Heart left ventricle (tissue), 16 donors: ENCODE measurements around the gene TEX26. TPM values are rescaled to one million over a fixed set of nuclear protein-coding genes. Genes with fewer than 3 reads are reported as not detected.

Experiments used
- ATAC-seq, 4 donors: fragments of 200-7000 bp; cut with Tn5 transposase; one replicate each; pipeline ENCODE4 v1.9.1; 2020 to 2022; ENCODE audit warnings: moderate library complexity in 4 of 4, mild to moderate bottlenecking in 3 of 4, moderate number of reproducible peaks in 1 of 4
- DNase-seq, 5 donors: peaks; one replicate each; pipeline ENCODE4 v3.0.0-alpha.2; 2020
- H3K27ac ChIP-seq, 12 donors: fragments of 200-600 bp; sonication (generic) in 4 of 12; one replicate each; pipeline versions ENCODE4 v1.5.0 to v1.8.0; 2016 to 2022; ENCODE audit warnings: mild to moderate bottlenecking in 2 of 12
- H3K27me3 ChIP-seq, 9 donors: fragments of 200-600 bp; sonication (generic) in 2 of 9; one replicate each; pipeline versions ENCODE4 v1.5.1 to v1.8.0; 2016 to 2022; ENCODE audit warnings: mild to moderate bottlenecking in 3 of 9
- H3K36me3 ChIP-seq, 9 donors: fragments of 200-600 bp; sonication (generic) in 2 of 9; one replicate each; pipeline versions ENCODE4 v1.5.0 to v1.8.0; 2018 to 2022; ENCODE audit warnings: mild to moderate bottlenecking in 2 of 9
- H3K4me1 ChIP-seq, 12 donors: fragments of 200-600 bp; sonication (generic) in 4 of 12; one replicate each; pipeline versions ENCODE4 v1.5.0 to v1.8.0; 2016 to 2022; ENCODE audit warnings: mild to moderate bottlenecking in 3 of 12
- H3K4me3 ChIP-seq, 12 donors: fragments of 200-600 bp; sonication (generic) in 4 of 12; one replicate each; pipeline versions ENCODE4 v1.5.0 to v1.8.0; 2017 to 2022; ENCODE audit warnings: mild to moderate bottlenecking in 9 of 12, moderate library complexity in 4 of 12
- H3K9me3 ChIP-seq, 12 donors: fragments of 200-600 bp; sonication (generic) in 4 of 12; one replicate each; pipeline versions ENCODE4 v1.5.0 to v1.8.0; 2016 to 2022; ENCODE audit warnings: mild to moderate bottlenecking in 1 of 12
- CTCF ChIP-seq, 12 donors: fragments of 200-600 bp; sonication (generic) in 4 of 12; IDR thresholded peaks; one replicate each; pipeline versions ENCODE4 v1.5.0 to v1.8.0; 2018 to 2022; ENCODE audit warnings: antibody characterized with exemption in 12 of 12, mild to moderate bottlenecking in 5 of 12
- POLR2A ChIP-seq, 2 donors: fragments of 450-650 bp; IDR thresholded peaks; one replicate each; pipeline ENCODE4 v1.6.1; 2017; ENCODE audit warnings: antibody characterized with exemption in 2 of 2, mild to moderate bottlenecking in 2 of 2, moderate library complexity in 2 of 2
- WGBS, 4 donors: extraction: QIAGEN DNeasy Blood & Tissue Kit in 2 of 4; methylation state at CpG; one replicate each; pipeline versions ENCODE4 v1.1.5 to v1.1.7; 2013 to 2018; 5-methylcytosine and 5-hydroxymethylcytosine counted together
- intact Hi-C, 10 donors: fragments of 100-400 bp; cut with DNase I; formaldehyde crosslinking; loops; one replicate each; pipeline versions ENCODE4 v1.11.1 to v1.14.2; 2022
- polyA plus RNA-seq, 2 donors: library from polyadenylated mRNA; stranded (reverse); fragments of 200-250 nt; gene quantifications; one replicate each; pipeline ENCODE4 v1.2.3, GENCODE V29; 2013
- total RNA-seq, 9 donors: library from RNA; depleted of rRNA in 2 of 9; stranded (reverse); fragments of >200 nt in 2 of 9; fragmentation: NEBNext Ultra II Directional in 3 of 9; extraction: Animal tissue kit (Norgen Biotek cat#: 25700) in 3 of 9; gene quantifications; one replicate each; pipeline versions ENCODE4 v1.1.0 to v1.2.4, GENCODE V29; 2016 to 2023
- donor health status: ischemic (EF 13 %, LVEDD 7.1; RV severe dilation, severe dysfunction).
- donor health status: healthy with polysubstance abuse.
- donor health status: DM: no; HTN: yes; CAD: no.
- donor health status: DM: no; HTN: no; CAD: no.
- donor health status: ischemic (EF 25% LVEDD 6.9; RV normal size, moderate dysfunction).
- donor health status: ischemic (EF 25% LVEDD 5.7; RV mildly dilated, moderate dysfunction).
- donor health status: healthy.
- donor health status: DM: yes; HTN: yes; CAD: no.
- donor health status: ischemic (EF 35%, LVEDD 5.7; RV mildly dilated, moderate dysfunction).
- donor health status: nonischemic (EF 11% LVEDD 7.7; RV severe dilation, severe dysfunction).
- donor health status: DM: yes; HTN: yes; CAD: no.
- donor health status: PGD.
- donor health status: ischemic (EF 29% LVEDD 5.4; RV normal size, mild dysfunction).
- donor health status: nonischemic (EF 23%, LVEDD 6.1; RV moderate dilation, normal function).

TEX26 gene
- total and polyA plus RNA-seq, 11 donors = not detected

DNA sequence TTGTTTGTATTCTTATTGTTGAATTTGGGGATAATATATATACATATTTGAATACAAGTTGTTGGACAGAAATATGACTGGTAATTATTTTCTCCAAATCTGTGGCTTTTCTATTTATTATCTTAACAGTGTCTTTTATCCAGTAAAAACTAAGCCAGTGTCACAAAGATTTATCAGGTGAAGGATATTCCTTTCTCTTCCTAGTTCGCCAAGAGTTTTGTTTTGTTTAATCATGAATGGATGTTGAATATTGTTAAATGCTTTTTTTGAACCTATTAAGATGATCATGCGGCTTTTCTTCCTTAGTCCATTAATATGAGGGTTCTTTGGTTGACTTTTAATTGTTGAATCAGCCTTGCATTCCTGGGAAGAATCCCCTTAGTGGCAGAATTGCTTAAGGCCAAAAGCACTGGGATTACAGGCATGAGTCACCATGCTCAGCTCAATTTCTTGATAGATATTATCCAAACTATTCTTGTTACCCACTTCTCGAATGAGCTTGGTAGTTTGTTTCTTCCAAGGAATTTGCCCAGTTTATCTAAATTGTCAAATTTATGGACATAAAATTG lies 53.3 kb downstream of the TEX26 start:
- Histone ChIP-seq H3K9me3 (no peaks in the 10 kb centered on the region), H3K27ac (no peak overlapping the region), H3K4me3 (no peak overlapping the region), H3K27me3 (peaks cover 0 to 5% (median 0%) of the 10 kb centered on the region in 9 donors), H3K4me1 (no peaks in the 10 kb centered on the region), H3K36me3 (no peaks in the 10 kb centered on the region)
- 82 to 89% (median 89%) methylated on average over 3 of the region's 3 CpGs for WGBS, 4 donors
- intact Hi-C loops = no loop called here
- TF ChIP-seq CTCF (IDR thresholded peaks at IDR 0.05) = no peak
- no peak for TF ChIP-seq POLR2A (IDR thresholded peaks at IDR 0.05)
- ATAC-seq = no peak
- DNase-seq = no peak

DNA sequence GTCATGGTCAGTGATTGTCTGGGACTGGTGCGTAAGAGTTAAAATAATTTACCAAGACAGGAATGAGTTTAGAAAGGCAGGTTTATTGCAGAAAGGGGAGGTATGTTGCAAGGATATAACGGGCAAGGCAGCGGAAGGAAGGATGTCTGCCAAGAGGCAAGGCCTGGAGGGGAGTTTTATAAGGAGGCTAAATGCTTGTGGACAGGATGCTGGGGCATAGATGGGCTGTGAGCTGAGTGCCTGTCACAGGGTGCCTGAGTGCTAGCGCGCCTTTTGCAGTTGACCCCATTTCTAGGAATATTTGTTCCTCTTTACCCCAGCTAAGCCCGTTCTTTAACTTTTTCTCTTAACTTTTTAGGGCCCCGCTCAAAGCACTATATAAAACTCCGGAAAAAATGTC lies 58.7 kb downstream of the TEX26 start:
- 88 to 93% (median 90%) methylated on average over 8 of the region's 8 CpGs for WGBS, 4 donors
- ATAC-seq = no peak
- DNase-seq = no peak
- Histone ChIP-seq H3K4me1 (no peaks in the 10 kb centered on the region), H3K27ac (no peak overlapping the region), H3K4me3 (no peak overlapping the region), H3K27me3 (peaks cover 0 to 10% (median 0%) of the 10 kb centered on the region in 9 donors), H3K9me3 (no peaks in the 10 kb centered on the region), H3K36me3 (no peaks in the 10 kb centered on the region)
- TF ChIP-seq CTCF (IDR thresholded peaks at IDR 0.05) (no peak), POLR2A (IDR thresholded peaks at IDR 0.05) (no peak)
- intact Hi-C loops = no loop called here

- ATAC-seq = no peak
- Histone ChIP-seq H3K9me3 (no peaks in the 10 kb centered on the region), H3K4me1 (no peaks in the 10 kb centered on the region), H3K27me3 (peaks cover 0 to 10% (median 0%) of the 10 kb centered on the region in 9 donors), H3K27ac (no peak overlapping the region), H3K36me3 (no peaks in the 10 kb centered on the region), H3K4me3 (no peak overlapping the region)
- intact Hi-C loops = no loop called here
- 94 to 98% (median 96%) methylated on average over 7 of the region's 7 CpGs for WGBS, 4 donors
- TF ChIP-seq CTCF (IDR thresholded peaks at IDR 0.05) = no peak
- no peak for TF ChIP-seq POLR2A (IDR thresholded peaks at IDR 0.05)
- no peak for DNase-seq
Measured at GRCh38 chr13:30991922-30992321, 59.5 kb downstream of the TEX26 start.

DNA sequence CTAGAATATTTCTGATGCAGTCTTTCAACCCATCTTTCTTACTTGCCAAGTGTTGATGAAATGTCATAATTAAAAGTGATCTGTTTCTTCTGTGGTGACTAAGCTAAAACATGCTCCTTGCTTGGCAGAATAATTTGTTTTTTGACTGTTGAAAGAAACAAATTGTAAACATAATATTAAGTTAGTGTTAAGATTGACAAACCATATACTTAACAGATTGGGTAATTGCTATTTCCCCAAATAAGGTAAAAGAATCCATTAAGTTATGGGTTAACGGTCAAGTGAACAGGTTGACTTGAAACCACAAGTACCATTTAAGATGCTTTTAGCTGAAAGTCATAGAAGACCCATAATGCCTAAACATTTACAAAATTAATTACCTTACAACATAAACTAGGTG lies 62.9 kb downstream of the TEX26 start:
- Histone ChIP-seq H3K4me3 (no peak overlapping the region), H3K9me3 (no peaks in the 10 kb centered on the region), H3K4me1 (peaks cover 0 to 13% (median 0%) of the 10 kb centered on the region in 12 donors), H3K27me3 (peaks cover 0 to 10% (median 0%) of the 10 kb centered on the region in 9 donors), H3K36me3 (no peaks in the 10 kb centered on the region), H3K27ac (no peak overlapping the region)
- 94 to 98% (median 95%) methylated on average over 1 of the region's 1 CpG for WGBS, 4 donors
- TF ChIP-seq CTCF (IDR thresholded peaks at IDR 0.05) (no peak), POLR2A (IDR thresholded peaks at IDR 0.05) (no peak)
- intact Hi-C loops = no loop called here
- ATAC-seq = no peak
- DNase-seq = no peak
